GM04503 (cell line): ENCODE measurements around the gene THEM5.
"Not testable (repeated sequence)": the region's sequence is repeated elsewhere in the genome, so short reads cannot be mapped to it uniquely, and the experiment has no call there.

Experiments used
- DNase-seq: peaks from one replicate; pipeline ENCODE4 v3.0.0-alpha.2; 2012; ENCODE audit warnings: low read depth

THEM5 gene

GRCh38 chr1:151853411-151853943, at the start of gene THEM5:
THEM5 (minus strand) TSS chr1:151853712; CDS start chr1:151853565, 147 bp downstream.
- DNase-seq, result no peak

GRCh38 chr1:151902858-151903257, 49.3 kb upstream of the THEM5 start:
- no peak for DNase-seq

- DNase-seq, result not testable (repeated sequence)
Measured at GRCh38 chr1:151900804-151901203, 47.3 kb upstream of the THEM5 start.

- no peak for DNase-seq
Measured at GRCh38 chr1:151898519-151898991, 45.0 kb upstream of the THEM5 start.

- no peak for DNase-seq
Measured at GRCh38 chr1:151897991-151898431, 44.5 kb upstream of the THEM5 start.

- no peak for DNase-seq
Measured at GRCh38 chr1:151893176-151893924, 39.8 kb upstream of the THEM5 start.

GRCh38 chr1:151892190-151892589, 38.7 kb upstream of the THEM5 start:
- peak; percentile 57 for DNase-seq

- no peak for DNase-seq
Measured at GRCh38 chr1:151891512-151891911, 38.0 kb upstream of the THEM5 start.

GRCh38 chr1:151888972-151889570, 35.6 kb upstream of the THEM5 start:
- DNase-seq, result no peak

GRCh38 chr1:151887028-151887427, 33.5 kb upstream of the THEM5 start:
- peak; percentile 39 for DNase-seq

- DNase-seq, result no peak
Measured at GRCh38 chr1:151885479-151885878, 32.0 kb upstream of the THEM5 start.

- DNase-seq, result not testable (repeated sequence)
Measured at GRCh38 chr1:151884879-151885278, 31.4 kb upstream of the THEM5 start.

- DNase-seq, result not testable (repeated sequence)
Measured at GRCh38 chr1:151884445-151884844, 30.9 kb upstream of the THEM5 start.

- not testable (repeated sequence) for DNase-seq
Measured at GRCh38 chr1:151883898-151884297, 30.4 kb upstream of the THEM5 start.

- not testable (repeated sequence) for DNase-seq
Measured at GRCh38 chr1:151882918-151883317, 29.4 kb upstream of the THEM5 start.

GRCh38 chr1:151882466-151882865, 29.0 kb upstream of the THEM5 start:
- DNase-seq, result no peak

GRCh38 chr1:151881479-151881878, 28.0 kb upstream of the THEM5 start:
- no peak for DNase-seq

- no peak for DNase-seq
Measured at GRCh38 chr1:151875419-151876097, 22.0 kb upstream of the THEM5 start.

GRCh38 chr1:151872776-151873175, 19.3 kb upstream of the THEM5 start:
- not testable (repeated sequence) for DNase-seq

GRCh38 chr1:151871284-151872030, 17.9 kb upstream of the THEM5 start:
- no peak for DNase-seq

GRCh38 chr1:151868486-151868885, 15.0 kb upstream of the THEM5 start:
- DNase-seq, result no peak
